Cardiac septum (tissue), 1 donor: ENCODE measurements around the gene CARD14. TPM values are rescaled to one million over a fixed set of nuclear protein-coding genes. Genes with fewer than 3 reads are reported as not detected.

Experiments used
- DNase-seq: peaks from one replicate; pipeline ENCODE4 v3.0.0-alpha.2; 2020; ENCODE audit warnings: low spot score
- intact Hi-C: fragments of 100-400 bp; cut with DNase I; formaldehyde crosslinking; loops from one replicate; pipeline ENCODE4 v1.14.0; 2022
- total RNA-seq: library from RNA; stranded (reverse); fragmentation: NEBNext Ultra II Directional; extraction: Animal tissue kit (Norgen Biotek cat#: 25700); gene quantifications from one replicate; pipeline ENCODE4 v1.2.1, GENCODE V29; 2021
- donor health status: DM: no; HTN: no; CAD: no.

Gene CARD14
- total RNA-seq, 1 donor from 2014 or later = not detected

DNA sequence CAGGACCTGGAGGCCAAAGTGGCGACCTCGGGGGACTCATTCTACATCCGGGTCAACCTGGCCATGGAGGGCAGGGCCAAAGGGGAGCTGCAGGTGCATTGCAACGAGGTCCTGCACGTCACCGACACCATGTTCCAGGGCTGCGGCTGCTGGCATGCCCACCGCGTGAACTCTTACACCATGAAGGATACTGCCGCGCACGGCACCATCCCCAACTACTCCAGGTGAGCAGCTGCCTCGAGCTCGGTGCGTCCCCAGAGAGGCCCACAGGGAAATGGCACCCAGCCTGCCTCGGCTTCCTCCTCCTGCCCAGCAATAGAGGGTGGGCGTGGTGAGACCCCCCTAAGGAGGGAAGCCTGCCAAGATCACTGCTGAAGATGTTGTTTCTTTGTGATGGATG, 32.4 kb downstream of the CARD14 start:
- DNase-seq = no peak
- intact Hi-C loops = no loop called here

DNA sequence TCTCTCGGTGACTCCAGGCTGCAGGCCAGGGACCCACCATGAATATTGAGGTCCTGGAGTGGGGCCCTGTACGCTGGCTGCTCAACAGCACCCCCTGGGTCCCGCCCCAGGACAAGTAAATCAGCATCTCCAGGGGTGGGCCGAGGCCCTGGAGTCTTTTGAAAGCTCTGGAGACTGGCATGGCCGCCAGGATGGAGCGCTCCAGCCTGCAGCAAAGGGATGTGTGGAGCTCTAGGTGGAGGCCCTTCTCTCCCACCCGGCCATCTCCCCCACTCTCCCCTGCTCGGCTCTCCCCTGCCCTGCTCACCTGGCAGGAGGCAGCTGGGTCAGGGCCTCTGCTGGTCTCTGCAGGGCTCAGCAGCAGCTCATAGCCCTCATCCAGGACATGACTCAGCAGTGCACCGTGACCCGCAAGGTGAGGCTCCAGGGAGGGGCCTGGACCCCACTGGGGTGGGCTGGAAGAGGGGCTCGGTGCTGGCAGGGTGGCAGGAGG, 33.7 kb downstream of the CARD14 start:
- intact Hi-C loops = no loop called here
- no peak for DNase-seq

DNA sequence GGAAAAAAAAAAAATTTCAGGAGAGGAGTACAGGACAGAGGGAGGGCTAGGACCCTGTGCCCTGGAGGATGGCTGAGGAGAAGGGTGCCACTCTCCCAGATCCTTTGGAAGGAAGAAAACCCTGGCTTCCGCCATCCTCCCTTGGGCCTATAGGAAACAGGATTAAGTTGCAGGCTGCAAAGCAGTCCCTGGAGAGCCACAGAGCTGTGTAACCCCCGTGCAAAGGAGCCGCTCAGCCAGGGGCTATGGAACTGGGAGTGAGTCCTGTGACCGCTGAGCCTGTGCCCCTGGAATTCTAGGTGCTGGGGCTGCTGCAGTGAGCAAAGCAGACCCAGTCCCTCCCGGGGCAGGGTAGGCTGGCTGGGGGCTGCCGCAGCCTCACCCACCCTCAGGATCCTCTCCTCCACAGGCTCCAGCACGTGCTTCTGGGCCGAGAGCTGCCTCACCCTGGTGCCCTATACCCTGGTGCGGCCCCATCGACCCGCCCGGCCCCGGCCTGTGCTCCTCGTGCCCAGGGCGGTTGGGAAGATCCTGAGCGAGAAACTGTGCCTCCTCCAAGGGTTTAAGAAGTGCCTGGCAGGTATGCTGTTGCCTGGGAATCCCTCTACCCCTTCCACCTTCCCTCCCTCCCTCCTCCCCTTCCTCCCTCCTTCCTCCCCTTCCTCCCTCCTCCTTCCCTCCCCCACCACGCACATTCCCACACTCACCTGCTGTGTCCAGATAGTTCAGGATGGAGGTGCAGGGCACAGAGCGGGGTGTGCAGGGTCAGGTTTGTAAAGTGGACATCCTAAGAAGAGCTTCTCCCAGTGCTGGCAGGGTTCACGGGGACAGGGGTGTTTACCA, 35.0 kb downstream of the CARD14 start:
- intact Hi-C loops = no loop called here
- no peak for DNase-seq

DNA sequence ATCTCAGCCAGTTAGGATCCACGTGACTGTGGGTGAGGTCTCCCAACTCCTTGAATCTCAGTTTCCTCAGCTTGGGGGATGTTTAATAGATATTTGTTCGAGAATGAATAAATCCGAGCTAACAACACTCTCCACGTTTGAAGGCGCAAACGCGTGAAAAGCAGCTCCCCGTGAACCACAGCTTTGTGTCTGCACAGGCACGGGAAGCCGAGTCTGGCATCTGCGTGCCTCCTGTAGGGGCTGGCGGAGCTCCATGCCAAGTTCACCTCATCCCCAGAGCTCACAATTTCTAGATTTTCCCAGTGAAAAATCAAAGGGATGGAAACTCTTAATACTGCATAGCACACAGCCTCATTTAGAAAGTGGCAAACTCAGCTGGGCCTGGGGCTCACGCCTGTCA, 36.0 kb downstream of the CARD14 start:
- DNase-seq = no peak
- intact Hi-C loops = no loop called here

DNA sequence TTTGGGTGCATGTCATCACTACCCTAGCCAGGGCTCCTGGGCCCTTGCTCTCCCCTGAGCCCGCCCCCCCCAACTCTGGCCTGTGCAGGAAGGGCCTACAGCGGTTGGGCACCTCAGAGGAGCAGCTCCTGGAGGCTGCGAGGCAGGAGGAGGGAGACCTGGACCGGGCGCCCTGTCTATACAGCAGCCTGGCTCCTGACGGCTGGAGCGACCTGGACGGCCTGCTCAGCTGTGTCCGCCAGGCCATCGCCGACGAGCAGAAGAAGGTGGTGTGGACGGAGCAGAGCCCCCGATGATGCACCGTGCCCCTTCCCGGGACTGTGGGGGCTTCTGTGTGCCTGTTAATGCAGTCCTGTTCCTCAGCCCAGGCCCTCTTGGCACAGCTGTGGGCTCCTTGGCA, 38.2 kb downstream of the CARD14 start:
- intact Hi-C loops = no loop called here
- no peak for DNase-seq

DNA sequence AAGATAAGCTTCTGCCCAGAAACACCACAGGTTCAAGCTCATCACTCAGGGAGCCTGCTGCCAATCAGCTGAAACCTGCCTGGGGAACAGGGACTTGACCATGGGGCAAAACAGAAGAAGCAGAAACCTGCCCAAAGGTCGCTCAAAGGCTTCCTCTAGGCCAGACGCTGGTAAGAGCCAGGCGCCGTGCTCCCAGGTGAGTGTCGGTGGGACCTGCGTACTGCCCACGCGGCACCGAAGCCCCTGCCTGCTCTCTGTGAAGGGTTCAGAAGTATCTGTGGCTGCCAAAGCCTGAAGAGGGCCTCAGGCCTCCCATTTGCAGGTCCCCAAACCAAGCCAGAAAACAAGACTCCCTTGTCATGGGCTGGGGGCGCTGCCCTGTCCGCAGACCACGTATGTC, 39.9 kb downstream of the CARD14 start:
- intact Hi-C loops = no loop called here
- DNase-seq = no peak

DNA sequence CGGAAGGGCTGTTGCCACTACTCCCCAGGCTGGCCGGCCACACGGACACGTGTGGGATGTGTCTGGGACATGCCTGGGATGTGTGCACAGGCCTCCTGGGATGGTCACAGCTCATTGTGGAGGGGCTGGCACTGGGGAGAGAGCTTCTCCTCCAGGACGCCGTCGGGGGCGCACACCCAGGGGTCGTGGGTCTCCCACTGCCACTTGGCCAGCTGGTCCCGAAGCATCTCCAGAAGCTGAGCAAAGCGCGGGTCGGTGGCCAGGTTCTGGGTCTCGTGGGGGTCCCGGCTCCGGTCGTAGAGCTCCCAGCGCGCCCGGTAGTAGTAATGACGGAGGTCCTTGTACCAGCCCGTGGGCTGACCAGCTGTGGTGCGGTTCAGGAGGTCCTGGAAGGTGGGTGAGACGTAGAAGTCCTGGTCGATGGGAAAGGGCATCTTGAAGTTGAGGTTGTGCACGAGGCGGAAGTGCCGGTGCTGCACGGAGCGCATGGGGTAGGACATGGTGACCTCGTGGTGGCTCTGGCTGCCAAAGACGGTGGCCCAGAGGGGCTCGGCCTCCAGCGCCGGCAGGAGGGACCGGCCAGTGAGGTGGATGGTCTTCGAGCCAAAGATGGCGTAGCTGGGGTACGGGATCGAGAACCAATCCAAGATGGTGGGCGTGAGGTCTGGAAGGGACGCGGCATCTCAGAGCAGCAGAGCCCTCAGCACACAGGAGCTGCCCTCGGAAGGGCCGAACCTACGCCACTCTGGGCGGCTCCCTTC, 40.7 kb downstream of the CARD14 start:
- DNase-seq = no peak

DNA sequence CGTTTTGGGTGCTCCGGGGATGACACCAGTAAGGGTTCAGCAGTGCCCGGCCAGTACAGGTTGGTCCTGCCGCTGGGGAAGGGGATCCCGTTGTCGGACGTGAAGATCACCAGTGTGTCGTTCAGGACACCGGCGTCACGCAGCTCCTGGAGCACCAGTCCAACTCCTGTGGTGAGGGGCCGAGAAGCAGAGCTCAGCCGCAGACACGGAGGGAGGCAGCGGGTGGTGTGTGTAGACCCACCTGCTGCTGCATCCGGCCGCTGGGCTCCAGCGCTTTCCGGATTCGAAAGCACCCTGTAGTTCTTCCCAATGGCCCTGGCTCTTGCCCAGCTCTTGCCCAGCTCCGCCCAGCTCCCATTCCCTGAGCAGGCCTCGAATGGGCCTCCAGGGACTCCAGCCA, 42.3 kb downstream of the CARD14 start:
- DNase-seq = no peak
- intact Hi-C loops = no loop called here

More for the DNA sequence above, 40.7 kb downstream of the CARD14 start:
- intact Hi-C loops = no loop called here

DNA sequence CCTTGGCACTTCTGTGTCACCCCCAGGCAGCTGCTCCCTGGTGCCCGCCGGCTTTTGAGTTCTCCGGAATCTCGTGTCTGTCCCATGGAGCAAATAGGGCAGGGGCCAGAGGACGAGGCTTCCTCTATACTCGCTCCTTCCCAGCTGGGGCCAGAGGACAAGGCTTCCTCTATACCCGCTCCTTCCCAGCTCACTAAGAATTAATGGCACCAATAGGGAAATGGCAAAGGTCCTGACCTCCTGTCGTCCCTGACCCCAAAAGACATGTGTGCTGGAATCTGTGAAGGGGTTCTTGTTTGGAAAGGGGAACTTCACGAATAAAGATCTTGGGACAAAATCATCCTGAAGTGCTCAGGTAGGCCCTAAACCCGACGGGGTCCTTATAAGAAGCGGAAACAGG, 42.7 kb downstream of the CARD14 start:
- intact Hi-C loops = no loop called here
- DNase-seq = no peak

DNA sequence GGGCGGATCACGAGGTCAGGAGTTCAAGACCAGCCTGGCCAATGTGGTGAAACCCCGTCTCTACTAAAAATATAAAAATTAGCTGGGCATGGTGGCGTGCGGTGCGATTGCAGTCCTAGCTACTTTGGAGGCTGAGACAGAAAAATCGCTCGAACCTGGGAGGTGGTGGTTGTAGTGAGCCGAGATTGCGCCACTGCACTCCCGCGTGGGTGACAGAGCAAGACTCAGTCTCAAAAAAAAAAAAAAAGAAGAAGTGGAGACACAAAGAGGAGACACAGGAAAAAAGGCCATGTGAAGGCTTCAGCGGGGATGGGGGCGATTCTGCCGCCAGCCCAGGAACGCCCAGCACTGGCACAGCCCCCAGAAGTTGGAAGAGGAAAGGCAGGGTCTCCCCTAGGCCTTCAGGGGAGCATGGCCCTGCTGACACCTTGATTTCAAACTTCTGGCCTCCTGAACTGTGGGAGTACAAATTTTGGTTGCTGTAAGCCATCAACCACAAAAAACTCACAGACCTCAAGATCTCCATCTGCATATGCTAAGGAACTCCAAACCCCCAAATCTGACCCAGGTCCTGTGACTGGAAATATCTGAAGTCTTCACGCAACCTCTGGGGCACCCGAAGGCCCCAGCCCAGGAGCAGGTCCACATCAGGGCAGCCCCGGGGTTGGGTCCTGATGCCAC, 43.3 kb downstream of the CARD14 start:
- intact Hi-C loops = no loop called here
- DNase-seq = no peak

DNA sequence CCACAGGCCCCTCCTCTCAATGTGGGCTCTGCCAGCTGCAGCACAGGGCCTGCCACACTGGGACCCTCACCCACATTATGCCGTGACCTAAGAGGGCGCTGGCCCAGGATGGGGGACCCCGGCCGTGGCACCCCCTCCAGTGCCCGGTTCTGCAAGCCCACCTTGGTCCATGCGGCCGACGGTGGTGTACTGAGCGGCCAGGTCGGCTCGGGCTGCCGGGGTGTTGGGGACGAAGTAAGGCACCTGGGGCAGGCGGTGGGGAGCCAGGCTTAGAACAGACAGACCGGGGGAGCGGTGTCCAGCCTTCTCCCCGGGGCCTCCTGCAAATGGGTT, 43.8 kb downstream of the CARD14 start:
- DNase-seq = no peak
- intact Hi-C loops = no loop called here

DNA sequence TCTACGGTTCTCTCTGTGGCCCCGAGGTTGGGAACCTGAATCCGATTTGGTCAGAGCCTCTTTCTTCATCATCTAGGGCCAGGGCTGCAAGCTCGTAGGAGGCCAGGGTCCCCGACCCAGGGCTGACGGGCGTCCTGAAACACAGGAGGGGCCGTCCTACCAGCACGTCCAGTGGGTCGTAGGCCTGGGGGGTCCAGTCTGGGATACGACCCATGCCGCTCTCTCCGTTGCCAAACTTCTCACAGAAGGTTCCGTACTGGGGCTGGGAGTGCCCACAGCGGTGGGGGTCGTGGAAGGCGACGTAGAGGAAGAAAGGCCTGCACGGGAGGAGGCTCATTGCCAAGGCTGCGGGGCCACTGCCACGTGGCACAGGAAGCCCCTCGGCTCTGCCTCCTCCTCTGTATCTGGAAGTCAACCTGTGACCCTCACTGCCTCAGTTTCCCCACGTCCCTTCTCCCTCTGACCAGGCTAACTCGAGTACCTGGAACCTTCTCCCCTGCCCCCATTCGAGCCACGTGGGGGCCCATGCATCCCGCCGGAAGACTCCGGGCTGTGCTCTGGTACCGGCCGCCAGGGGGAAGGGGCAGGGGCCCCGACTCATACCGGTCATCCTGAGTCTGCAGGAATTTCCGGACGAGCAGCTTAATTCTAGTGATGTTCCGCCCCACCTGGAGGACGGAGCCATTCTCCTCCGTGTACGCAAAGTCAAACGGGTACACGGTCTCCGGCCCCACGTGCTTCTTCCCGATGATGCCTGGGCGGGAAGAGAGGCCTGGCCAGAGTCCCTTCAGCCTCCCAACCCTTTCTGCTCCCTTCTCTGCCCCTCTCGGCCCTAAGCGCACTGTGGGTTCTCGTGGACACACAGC, 44.4 kb downstream of the CARD14 start:
- no peak for DNase-seq

DNA sequence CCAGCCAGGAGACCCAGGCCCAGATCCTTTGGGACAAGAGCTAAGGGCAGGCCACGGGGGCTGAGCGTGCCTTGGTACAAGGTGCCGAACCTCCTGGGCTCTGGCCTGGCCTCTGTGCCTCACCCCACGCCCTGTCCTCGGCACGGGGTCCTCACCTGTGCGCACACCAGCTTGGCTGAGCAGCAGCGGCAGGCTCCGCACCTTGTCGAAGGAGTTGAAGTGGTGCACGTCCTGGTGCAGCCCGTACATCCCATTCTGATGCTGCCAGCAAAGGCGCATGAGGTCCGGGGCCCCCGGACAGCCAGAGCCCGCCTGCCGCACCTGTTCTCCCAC, 45.0 kb downstream of the CARD14 start:
- intact Hi-C loops = no loop called here
- DNase-seq = no peak

More for the DNA sequence above, 44.4 kb downstream of the CARD14 start:
- intact Hi-C loops = no loop called here

DNA sequence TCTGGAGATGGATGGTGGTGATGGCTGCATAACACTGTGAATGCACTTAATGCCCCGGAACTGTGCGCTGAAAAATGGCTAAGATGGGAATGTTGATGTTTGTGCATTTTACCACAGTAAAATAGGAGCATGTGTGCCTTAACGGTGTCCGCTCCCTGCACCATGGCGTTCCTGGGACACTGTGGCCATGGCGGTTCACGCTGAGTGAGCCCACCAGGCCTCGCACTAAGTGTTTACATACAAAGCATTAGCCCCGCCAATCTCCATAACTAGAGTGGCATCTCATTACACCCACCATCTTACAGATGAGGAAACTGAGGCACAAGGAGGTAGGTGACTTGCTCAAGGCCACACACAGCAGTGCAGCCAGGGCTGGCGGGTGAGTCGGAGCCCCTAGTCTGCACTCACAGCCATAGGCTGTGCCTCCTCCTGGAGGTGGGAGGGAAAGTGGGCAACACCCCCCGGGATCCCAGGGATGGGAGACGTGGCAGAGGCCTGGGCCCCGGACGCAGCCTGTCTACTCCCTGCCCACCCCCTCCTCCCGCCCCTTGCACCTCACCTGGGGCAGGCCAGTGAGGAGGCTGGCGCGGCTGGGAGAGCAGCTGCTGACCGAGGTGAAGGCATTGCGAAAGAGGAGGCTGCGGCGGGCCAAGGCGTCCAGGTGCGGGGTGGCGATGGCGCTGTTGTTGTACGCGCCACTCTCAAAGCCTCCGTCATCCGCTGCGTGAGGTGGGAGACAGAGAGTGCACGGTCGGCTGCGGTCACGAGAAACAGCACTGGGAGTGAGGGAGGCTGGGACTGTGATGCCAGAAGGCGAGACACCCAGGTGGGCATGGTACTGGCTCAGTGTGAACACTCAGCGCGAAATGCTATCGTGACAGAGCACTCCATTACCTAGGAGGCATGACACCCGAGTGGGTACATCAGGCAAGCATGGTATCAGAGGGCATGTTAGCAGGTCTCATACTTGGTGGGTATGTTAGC, 46.9 kb downstream of the CARD14 start:
- no peak for DNase-seq
- intact Hi-C loops = no loop called here

DNA sequence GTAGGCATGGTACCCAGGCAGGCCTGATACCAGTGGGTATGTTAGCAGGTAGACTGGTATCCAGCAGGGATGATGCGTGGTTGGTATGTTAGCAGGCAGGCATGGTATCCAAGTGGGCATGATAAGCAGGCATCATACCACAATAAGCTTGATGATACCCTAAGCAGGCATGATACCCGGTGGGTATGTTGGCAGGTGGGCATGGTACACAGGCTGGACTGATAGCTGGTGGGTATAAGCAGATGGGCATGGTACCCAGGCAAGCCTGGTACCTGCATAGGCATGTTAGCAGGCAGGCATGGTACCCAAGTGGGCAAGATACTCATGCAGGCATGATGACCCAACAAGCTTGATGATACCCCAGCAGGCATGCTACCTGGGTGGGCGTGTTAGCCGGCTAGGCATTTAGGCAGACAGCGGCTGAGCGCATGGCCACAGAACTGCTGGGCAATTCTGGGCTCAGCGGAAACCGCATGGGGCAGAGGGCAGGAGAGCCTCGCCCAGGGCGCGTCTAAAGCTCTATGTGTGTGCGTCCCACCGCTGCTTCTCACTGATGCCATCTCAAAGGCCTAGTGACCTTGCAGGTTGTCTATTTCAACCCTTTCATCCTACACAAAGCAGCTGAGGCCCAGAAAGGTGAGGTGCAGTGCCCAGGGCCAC, 48.0 kb downstream of the CARD14 start:
- intact Hi-C loops = no loop called here
- no peak for DNase-seq

DNA sequence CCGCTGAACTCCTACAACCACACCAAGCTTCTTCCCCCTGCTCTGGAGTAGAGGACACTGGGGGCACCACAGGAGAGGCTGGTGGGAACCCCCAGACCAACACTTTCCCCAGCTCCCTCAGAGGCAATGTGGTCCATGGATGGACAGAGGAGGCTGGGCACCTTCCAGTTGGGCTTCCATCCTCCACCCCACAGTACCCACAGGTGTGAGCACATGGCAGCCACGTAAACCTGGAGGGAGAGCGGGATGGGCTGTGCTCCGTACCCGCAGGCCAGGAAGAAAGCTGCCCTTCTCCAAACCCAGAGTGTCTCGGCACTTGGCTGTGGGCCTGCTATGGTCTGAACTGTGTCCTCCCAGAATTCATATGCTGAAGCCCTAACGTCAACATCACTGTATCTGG, 48.6 kb downstream of the CARD14 start:
- DNase-seq = no peak
- intact Hi-C loops = no loop called here

DNA sequence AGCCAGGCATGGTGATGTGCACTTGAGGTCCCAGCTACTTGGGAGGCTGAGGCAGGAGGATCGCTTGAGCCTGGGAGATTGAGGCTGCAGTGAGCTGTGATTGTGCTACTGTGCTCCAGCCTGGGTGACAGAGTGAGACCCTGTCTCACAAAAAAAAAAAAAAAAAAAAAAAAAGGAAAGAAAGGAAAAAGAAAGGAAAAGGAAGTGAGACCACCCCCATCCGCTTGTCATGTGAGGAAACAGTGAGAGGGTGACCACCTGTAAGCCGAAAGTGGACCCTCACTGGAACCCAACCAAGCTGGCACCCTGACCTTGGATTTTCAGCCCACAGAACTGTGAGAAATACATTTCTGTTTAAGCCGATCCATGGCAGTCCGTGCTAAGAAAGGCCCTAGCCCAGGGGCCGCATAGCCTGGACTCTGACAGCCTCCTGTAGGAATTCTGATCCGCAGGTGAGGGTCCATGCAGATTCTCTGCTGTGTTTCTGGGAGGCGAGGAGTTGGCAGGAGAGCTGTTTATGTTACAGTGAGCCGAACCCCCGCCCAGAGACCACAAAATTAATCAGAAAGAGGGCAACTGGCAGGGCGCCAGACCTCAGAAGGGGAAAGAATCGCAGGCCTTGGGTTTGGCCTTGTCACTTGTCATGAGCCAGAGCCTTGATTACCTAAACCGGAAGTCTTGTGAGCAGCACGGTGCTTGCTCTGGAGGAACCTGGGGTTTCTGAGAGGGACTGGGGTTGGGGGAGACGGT, 49.4 kb downstream of the CARD14 start:
- DNase-seq = peak; percentile 85
- intact Hi-C loops = no loop called here

DNA sequence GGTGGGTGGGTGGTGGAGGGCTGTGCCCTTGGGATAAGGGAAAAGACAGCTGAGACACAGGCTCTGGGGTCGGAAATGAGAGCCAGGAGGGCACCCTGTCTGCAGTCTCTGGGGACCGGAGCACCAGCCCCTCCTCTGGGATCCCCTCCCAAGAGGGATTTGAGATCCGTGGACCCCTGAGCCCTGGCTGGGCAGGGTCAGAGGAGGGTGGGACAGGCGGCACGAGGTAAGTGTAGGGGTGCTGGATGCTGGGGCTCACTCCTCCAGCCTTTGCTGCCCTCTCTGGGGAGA, 49.9 kb downstream of the CARD14 start:
- DNase-seq = no peak
- intact Hi-C loops = no loop called here
